ENCODE data around the gene ELOVL5. TPM values are rescaled to one million over a fixed set of nuclear protein-coding genes. Genes with fewer than 3 reads are reported as not detected.
A peak's percentile ranks its signal among the peaks of the same experiment; 100 is the strongest.

The ELOVL5 gene
- total RNA-seq, 1 experiment from 2014 or later, result 82.7 TPM

DNA sequence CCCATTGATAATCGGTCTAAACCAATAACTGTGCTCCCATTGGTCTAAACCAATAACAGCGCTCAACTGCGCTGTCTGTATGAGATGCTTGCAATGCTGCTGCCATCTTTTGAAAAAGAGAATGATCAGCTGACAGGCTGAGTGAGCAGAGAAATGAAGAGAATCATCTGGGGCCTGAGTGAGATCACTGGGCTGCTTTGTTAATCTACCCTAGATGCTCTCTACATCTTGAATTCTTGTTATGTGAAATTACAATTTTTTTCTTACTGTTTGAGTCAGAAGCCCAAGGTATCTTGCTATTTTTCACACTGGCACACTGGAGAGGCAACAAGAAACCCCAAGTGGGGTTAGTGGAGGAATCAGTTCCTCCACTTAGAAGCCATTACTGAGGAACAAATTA, 108.6 kb downstream of the ELOVL5 start:
- Histone ChIP-seq H3K9me2 (replicated peaks; ENCODE audit: insufficient read depth, low read length) (no peaks in the 10 kb centered on the region), H3K9me3 (ENCODE audit: low read length) (no peaks in the 10 kb centered on the region), H3K27me3 (ENCODE audit: low read length) (no peaks in the 10 kb centered on the region), H3K27ac (ENCODE audit: low read length) (no peak overlapping the region), H3K4me1 (ENCODE audit: low read length) (peaks cover 22% of the 10 kb centered on the region), H3K4me2 (ENCODE audit: low read depth, low read length, poor library complexity, severe bottlenecking) (no peak overlapping the region), H3K4me3 (ENCODE audit: low read length) (no peak overlapping the region), H4K20me1 (ENCODE audit: insufficient read depth, low read depth, low read length) (no peaks in the 10 kb centered on the region), H3K36me3 (ENCODE audit: insufficient read depth, low read length) (no peaks in the 10 kb centered on the region), H2AFZ (ENCODE audit: low read length) (no peak overlapping the region), H3K9ac (ENCODE audit: low read length) (no peak overlapping the region), H3K79me2 (ENCODE audit: low read length) (no peaks in the 10 kb centered on the region)
- no peak for DNase-seq

DNA sequence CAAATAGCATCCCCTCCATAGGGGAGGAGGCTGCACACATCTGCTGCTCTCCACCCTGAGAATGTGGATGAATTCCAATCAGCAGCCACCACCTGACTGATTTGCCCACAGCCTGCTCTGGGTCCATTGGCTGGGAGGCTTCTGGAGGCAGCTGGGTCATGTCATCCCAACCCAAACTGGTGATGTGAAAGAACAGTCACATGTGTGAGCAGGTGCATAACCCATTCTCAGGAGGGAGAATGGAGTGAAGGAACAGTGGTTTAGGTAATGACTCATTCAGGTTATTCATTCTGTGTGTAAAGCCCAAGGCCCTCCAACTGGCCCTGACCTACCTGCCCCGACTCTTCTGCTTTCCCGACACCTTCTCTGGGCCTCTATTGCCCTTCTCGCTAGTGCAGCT, 109.2 kb downstream of the ELOVL5 start:
- DNase-seq, result no peak
- H3K9me3 ChIP-seq (ENCODE audit: low read length), result no peaks in the 10 kb centered on the region
- H3K79me2 ChIP-seq (ENCODE audit: low read length), result no peaks in the 10 kb centered on the region
- no peak overlapping the region for H3K4me2 ChIP-seq (ENCODE audit: low read depth, low read length, poor library complexity, severe bottlenecking)
- no peaks in the 10 kb centered on the region for H4K20me1 ChIP-seq (ENCODE audit: insufficient read depth, low read depth, low read length)
- H3K27me3 ChIP-seq (ENCODE audit: low read length), result no peaks in the 10 kb centered on the region
- H3K9ac ChIP-seq (ENCODE audit: low read length), result no peak overlapping the region
- H3K27ac ChIP-seq (ENCODE audit: low read length), result no peak overlapping the region
- no peaks in the 10 kb centered on the region for H3K9me2 ChIP-seq (replicated peaks; ENCODE audit: insufficient read depth, low read length)
- H3K36me3 ChIP-seq (ENCODE audit: insufficient read depth, low read length), result no peaks in the 10 kb centered on the region
- H2AFZ ChIP-seq (ENCODE audit: low read length), result no peak overlapping the region
- peaks cover 16% of the 10 kb centered on the region for H3K4me1 ChIP-seq (ENCODE audit: low read length)
- no peak overlapping the region for H3K4me3 ChIP-seq (ENCODE audit: low read length)

DNA sequence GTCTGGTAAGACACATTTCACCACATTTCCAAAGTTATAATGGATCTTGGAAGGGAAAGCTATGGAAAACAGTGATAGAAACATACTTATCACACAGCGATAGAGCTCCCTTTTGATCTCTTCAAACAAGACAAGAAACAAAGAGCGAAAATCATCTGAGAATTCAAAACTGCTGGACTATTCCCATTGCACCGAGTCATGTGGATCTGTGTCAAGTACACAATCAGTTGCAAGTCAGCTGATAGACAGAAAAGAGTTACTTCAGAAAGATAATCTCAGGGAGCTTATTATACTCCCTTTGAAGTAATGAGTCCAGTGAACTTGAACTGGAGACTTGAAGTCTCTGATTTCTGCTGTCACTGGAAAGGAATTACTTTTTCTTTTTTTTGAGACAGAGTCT, 110.4 kb downstream of the ELOVL5 start:
- Histone ChIP-seq H3K4me1 (ENCODE audit: low read length) (peaks cover 11% of the 10 kb centered on the region), H2AFZ (ENCODE audit: low read length) (no peak overlapping the region), H4K20me1 (ENCODE audit: insufficient read depth, low read depth, low read length) (no peaks in the 10 kb centered on the region), H3K9me3 (ENCODE audit: low read length) (no peaks in the 10 kb centered on the region), H3K4me3 (ENCODE audit: low read length) (no peak overlapping the region), H3K36me3 (ENCODE audit: insufficient read depth, low read length) (no peaks in the 10 kb centered on the region), H3K27ac (ENCODE audit: low read length) (no peak overlapping the region), H3K27me3 (ENCODE audit: low read length) (no peaks in the 10 kb centered on the region), H3K4me2 (ENCODE audit: low read depth, low read length, poor library complexity, severe bottlenecking) (no peak overlapping the region), H3K9ac (ENCODE audit: low read length) (no peak overlapping the region), H3K9me2 (replicated peaks; ENCODE audit: insufficient read depth, low read length) (no peaks in the 10 kb centered on the region), H3K79me2 (ENCODE audit: low read length) (no peaks in the 10 kb centered on the region)
- no peak for DNase-seq

DNA sequence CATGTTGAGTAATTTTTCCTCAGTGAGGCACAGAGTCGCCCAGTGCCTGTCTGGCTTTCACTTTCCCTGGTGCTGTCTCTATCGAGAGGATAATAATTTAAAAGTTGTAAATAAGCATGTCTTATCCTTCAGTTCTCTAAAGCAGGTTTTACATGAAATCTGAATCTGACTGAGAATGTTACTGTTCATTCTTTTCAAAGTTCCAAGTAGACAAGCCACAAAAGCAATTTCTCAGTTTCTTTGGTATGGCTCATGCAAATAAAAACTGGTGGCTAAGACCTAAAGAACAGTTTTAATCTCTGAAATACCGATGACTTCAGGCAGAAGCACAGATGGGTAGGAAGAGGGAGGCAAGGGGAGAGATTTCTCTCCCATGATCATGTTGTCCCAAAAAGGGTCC, 112.5 kb downstream of the ELOVL5 start:
- Histone ChIP-seq H2AFZ (ENCODE audit: low read length) (no peak overlapping the region), H3K4me1 (ENCODE audit: low read length) (peaks cover 22% of the 10 kb centered on the region), H3K9ac (ENCODE audit: low read length) (no peak overlapping the region), H4K20me1 (ENCODE audit: insufficient read depth, low read depth, low read length) (no peaks in the 10 kb centered on the region), H3K9me3 (ENCODE audit: low read length) (no peaks in the 10 kb centered on the region), H3K27me3 (ENCODE audit: low read length) (no peaks in the 10 kb centered on the region), H3K27ac (ENCODE audit: low read length) (no peak overlapping the region), H3K9me2 (replicated peaks; ENCODE audit: insufficient read depth, low read length) (no peaks in the 10 kb centered on the region), H3K4me3 (ENCODE audit: low read length) (no peak overlapping the region), H3K79me2 (ENCODE audit: low read length) (no peaks in the 10 kb centered on the region), H3K4me2 (ENCODE audit: low read depth, low read length, poor library complexity, severe bottlenecking) (no peak overlapping the region), H3K36me3 (ENCODE audit: insufficient read depth, low read length) (no peaks in the 10 kb centered on the region)
- no peak for DNase-seq

DNA sequence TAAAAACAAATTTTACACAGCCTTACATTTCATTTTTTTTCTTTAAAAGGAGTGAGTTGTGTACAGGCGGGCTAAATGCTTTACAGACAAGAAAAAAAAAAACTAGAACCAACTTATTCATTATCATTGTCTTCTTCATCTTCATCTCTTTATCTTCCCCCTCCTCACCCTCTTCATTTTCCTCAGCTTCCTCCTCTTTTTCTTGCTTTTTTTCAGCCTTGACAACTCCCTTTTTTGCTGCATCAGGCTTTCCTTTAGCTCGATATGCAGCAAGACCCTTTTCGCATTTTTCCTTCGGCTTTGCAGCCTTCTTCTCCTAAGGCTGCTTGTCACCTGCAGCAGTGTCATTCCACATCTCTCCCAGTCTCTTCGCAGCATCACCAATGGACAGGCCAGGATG, 113.2 kb downstream of the ELOVL5 start:
- Histone ChIP-seq H3K9ac (ENCODE audit: low read length) (no peak overlapping the region), H2AFZ (ENCODE audit: low read length) (no peak overlapping the region), H4K20me1 (ENCODE audit: insufficient read depth, low read depth, low read length) (no peaks in the 10 kb centered on the region), H3K27me3 (ENCODE audit: low read length) (no peaks in the 10 kb centered on the region), H3K27ac (ENCODE audit: low read length) (no peak overlapping the region), H3K36me3 (ENCODE audit: insufficient read depth, low read length) (no peaks in the 10 kb centered on the region), H3K79me2 (ENCODE audit: low read length) (no peaks in the 10 kb centered on the region), H3K4me2 (ENCODE audit: low read depth, low read length, poor library complexity, severe bottlenecking) (no peak overlapping the region), H3K9me3 (ENCODE audit: low read length) (no peaks in the 10 kb centered on the region), H3K9me2 (replicated peaks; ENCODE audit: insufficient read depth, low read length) (no peaks in the 10 kb centered on the region), H3K4me3 (ENCODE audit: low read length) (no peak overlapping the region), H3K4me1 (ENCODE audit: low read length) (peaks cover 27% of the 10 kb centered on the region)
- no peak for DNase-seq

DNA sequence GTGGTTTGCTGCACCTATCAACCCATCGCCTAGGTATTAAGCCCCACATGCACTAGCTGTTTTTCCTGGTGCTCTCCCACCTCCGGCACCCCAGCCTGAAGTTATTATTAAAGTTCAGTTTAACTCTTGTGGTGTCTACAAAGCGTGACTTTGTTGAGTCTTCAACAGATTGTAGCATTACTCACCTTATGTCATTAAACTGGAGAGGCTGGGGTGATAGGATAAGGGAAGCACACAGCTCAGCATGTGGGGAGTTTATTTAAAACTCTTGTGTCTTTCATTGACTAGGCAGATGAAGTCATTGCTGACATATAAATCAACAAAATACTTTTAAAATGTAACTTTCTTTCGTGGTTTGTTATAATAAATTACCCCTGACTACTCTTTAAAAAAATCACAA, 115.4 kb downstream of the ELOVL5 start:
- Histone ChIP-seq H3K9me3 (ENCODE audit: low read length) (no peaks in the 10 kb centered on the region), H3K9ac (ENCODE audit: low read length) (no peak overlapping the region), H3K27ac (ENCODE audit: low read length) (no peak overlapping the region)

DNA sequence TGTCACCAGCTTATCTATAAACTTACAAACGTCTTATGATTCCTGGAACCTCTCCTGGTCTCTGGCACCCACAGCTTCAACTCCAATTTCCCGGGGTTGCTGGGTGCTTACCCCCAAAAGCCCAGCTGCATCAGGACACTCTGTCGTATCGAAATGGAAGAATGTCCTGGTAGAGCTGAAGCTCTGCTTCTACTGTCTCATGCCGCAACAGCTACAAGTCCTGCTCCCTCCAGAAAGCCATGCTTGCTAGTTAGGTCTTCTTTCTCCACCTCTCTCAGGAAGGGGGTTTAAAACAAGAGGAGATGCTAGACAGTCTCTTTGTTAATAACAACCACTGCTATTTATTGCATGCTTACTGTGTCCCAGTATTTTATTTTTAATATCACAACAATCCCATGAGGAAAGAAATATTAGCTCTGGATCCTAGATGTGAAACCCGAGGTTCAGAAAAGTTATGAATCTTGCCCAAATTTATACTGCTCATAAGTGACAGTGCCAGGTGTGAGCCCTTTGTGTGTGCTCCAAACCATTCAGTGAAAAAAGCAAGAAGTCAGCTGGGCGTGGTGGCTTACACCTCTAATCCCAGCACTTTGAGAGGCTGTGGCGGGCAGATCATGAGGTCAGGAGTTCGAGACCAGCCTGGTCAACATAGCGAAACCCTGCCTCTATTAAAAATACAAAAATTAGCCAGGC, 117.8 kb downstream of the ELOVL5 start:
- Histone ChIP-seq H3K4me3 (ENCODE audit: low read length) (no peak overlapping the region), H2AFZ (ENCODE audit: low read length) (no peak overlapping the region), H3K9ac (ENCODE audit: low read length) (no peak overlapping the region), H3K9me2 (replicated peaks; ENCODE audit: insufficient read depth, low read length) (no peaks in the 10 kb centered on the region), H3K79me2 (ENCODE audit: low read length) (no peaks in the 10 kb centered on the region), H3K27ac (ENCODE audit: low read length) (no peak overlapping the region), H3K27me3 (ENCODE audit: low read length) (no peaks in the 10 kb centered on the region), H3K4me1 (ENCODE audit: low read length) (peaks cover 20% of the 10 kb centered on the region), H3K36me3 (ENCODE audit: insufficient read depth, low read length) (no peaks in the 10 kb centered on the region), H3K4me2 (ENCODE audit: low read depth, low read length, poor library complexity, severe bottlenecking) (peak overlapping the region; percentile 52), H4K20me1 (ENCODE audit: insufficient read depth, low read depth, low read length) (no peaks in the 10 kb centered on the region), H3K9me3 (ENCODE audit: low read length) (no peaks in the 10 kb centered on the region)
- DNase-seq, result no peak

More for the DNA sequence above, 115.4 kb downstream of the ELOVL5 start:
- Histone ChIP-seq H3K36me3 (ENCODE audit: insufficient read depth, low read length) (no peaks in the 10 kb centered on the region), H4K20me1 (ENCODE audit: insufficient read depth, low read depth, low read length) (no peaks in the 10 kb centered on the region), H2AFZ (ENCODE audit: low read length) (no peak overlapping the region), H3K79me2 (ENCODE audit: low read length) (no peaks in the 10 kb centered on the region), H3K27me3 (ENCODE audit: low read length) (no peaks in the 10 kb centered on the region), H3K9me2 (replicated peaks; ENCODE audit: insufficient read depth, low read length) (no peaks in the 10 kb centered on the region), H3K4me1 (ENCODE audit: low read length) (peaks cover 27% of the 10 kb centered on the region), H3K4me2 (ENCODE audit: low read depth, low read length, poor library complexity, severe bottlenecking) (no peak overlapping the region), H3K4me3 (ENCODE audit: low read length) (no peak overlapping the region)
- DNase-seq, result no peak

DNA sequence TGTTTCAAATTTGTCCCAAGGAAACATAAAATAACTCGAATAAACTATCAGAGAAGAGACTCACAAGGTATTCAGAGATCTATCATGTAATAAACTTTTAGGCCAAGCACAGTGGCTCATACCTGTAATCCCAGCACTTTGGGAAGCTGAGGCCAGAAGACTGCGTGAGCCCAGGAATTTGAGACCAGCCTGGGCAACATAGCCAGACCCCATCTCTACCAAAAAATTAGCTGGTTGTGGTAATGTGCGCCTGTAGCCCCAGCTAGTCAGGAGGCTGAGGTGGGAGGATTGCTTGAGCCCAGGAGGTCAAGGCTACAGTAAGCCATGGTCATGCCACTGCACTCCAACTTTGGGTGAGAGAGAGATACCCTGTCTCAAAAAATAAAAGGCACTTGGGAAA, 120.9 kb downstream of the ELOVL5 start:
- Histone ChIP-seq H3K4me2 (ENCODE audit: low read depth, low read length, poor library complexity, severe bottlenecking) (no peak overlapping the region), H3K9me3 (ENCODE audit: low read length) (no peaks in the 10 kb centered on the region), H4K20me1 (ENCODE audit: insufficient read depth, low read depth, low read length) (no peaks in the 10 kb centered on the region), H3K79me2 (ENCODE audit: low read length) (no peaks in the 10 kb centered on the region), H3K9me2 (replicated peaks; ENCODE audit: insufficient read depth, low read length) (no peaks in the 10 kb centered on the region), H3K27ac (ENCODE audit: low read length) (no peak overlapping the region), H3K27me3 (ENCODE audit: low read length) (no peaks in the 10 kb centered on the region), H2AFZ (ENCODE audit: low read length) (no peak overlapping the region), H3K4me1 (ENCODE audit: low read length) (peaks cover 20% of the 10 kb centered on the region), H3K4me3 (ENCODE audit: low read length) (no peak overlapping the region), H3K36me3 (ENCODE audit: insufficient read depth, low read length) (no peaks in the 10 kb centered on the region), H3K9ac (ENCODE audit: low read length) (no peak overlapping the region)
- DNase-seq, result no peak
